ENCODE measurements around the gene KIF20B. TPM values are rescaled to one million over a fixed set of nuclear protein-coding genes. Genes with fewer than 3 reads are reported as not detected.

KIF20B gene
- total and polyA plus RNA-seq, 4 donors = 0.91 to 12.9 (median 1.3) TPM

DNA sequence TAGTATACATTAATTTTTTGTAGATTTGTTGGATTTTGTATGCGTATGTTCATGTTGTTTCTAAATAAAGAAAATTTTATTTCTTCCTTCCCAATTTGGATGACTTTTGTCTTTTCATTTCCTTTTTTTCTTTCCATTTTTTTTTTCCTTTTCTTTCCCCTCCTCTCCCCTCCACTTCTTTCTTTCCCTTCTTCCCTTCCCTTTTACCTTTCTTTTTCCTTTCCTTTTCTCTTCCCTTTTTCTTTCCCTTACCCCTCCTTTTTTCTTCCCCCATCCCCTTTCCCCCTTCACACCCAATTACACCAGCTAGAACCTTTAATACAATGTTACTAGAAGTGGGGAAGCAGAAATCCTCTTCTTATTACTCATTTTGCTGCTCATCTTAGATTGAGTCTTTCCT lies 6.0 kb downstream of the KIF20B start:
- WGBS = 83% methylated on average over 1 of the region's 1 CpG
- no peaks in the 10 kb centered on the region for H3K9me3 ChIP-seq (ENCODE audit: control insufficient read depth in 4 of 4, low read length in 3 of 4)
- peaks cover 0 to 2% (median 0%) of the 10 kb centered on the region in 4 donors for H3K4me1 ChIP-seq (ENCODE audit: control insufficient read depth in 4 of 4, insufficient read depth in 4 of 4, low read length in 3 of 4)
- no peaks in the 10 kb centered on the region for H3K27me3 ChIP-seq (ENCODE audit: control insufficient read depth in 4 of 4, insufficient read depth in 4 of 4, low read length in 3 of 4)
- no peak overlapping the region for H3K4me3 ChIP-seq (ENCODE audit: low read depth in 1 of 3, low read length in 3 of 3)
- DNase-seq (ENCODE audit: low spot score) = no peak
- H3K27ac ChIP-seq (ENCODE audit: low read depth in 1 of 2, low read length in 2 of 2) = no peak overlapping the region
- no peak for TF ChIP-seq RXRA (IDR thresholded peaks at IDR 0.05)
- TF ChIP-seq FOXA1 (IDR thresholded peaks at IDR 0.05) = no peak
- TF ChIP-seq, protein P1, sequence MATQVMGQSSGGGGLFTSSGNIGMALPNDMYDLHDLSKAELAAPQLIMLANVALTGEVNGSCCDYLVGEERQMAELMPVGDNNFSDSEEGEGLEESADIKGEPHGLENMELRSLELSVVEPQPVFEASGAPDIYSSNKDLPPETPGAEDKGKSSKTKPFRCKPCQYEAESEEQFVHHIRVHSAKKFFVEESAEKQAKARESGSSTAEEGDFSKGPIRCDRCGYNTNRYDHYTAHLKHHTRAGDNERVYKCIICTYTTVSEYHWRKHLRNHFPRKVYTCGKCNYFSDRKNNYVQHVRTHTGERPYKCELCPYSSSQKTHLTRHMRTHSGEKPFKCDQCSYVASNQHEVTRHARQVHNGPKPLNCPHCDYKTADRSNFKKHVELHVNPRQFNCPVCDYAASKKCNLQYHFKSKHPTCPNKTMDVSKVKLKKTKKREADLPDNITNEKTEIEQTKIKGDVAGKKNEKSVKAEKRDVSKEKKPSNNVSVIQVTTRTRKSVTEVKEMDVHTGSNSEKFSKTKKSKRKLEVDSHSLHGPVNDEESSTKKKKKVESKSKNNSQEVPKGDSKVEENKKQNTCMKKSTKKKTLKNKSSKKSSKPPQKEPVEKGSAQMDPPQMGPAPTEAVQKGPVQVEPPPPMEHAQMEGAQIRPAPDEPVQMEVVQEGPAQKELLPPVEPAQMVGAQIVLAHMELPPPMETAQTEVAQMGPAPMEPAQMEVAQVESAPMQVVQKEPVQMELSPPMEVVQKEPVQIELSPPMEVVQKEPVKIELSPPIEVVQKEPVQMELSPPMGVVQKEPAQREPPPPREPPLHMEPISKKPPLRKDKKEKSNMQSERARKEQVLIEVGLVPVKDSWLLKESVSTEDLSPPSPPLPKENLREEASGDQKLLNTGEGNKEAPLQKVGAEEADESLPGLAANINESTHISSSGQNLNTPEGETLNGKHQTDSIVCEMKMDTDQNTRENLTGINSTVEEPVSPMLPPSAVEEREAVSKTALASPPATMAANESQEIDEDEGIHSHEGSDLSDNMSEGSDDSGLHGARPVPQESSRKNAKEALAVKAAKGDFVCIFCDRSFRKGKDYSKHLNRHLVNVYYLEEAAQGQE (IDR thresholded peaks at IDR 0.05) = no peak
- no peak for TF ChIP-seq EGR1 (IDR thresholded peaks at IDR 0.05; ENCODE audit: low read depth in 2 of 2)
- TF ChIP-seq, protein P2, sequence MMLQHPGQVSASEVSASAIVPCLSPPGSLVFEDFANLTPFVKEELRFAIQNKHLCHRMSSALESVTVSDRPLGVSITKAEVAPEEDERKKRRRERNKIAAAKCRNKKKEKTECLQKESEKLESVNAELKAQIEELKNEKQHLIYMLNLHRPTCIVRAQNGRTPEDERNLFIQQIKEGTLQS (IDR thresholded peaks at IDR 0.05) = no peak
- no peak for TF ChIP-seq JUND (IDR thresholded peaks at IDR 0.05)
- no peak for TF ChIP-seq HNF4G (IDR thresholded peaks at IDR 0.05)
- TF ChIP-seq NR2F2 (IDR thresholded peaks at IDR 0.05) = no peak
- TF ChIP-seq SP1 (IDR thresholded peaks at IDR 0.05) = no peak
- TF ChIP-seq TAF1 (conservative IDR thresholded peaks at IDR 0.05) = no peak
- no peak for TF ChIP-seq RAD21 (IDR thresholded peaks at IDR 0.05)
- TF ChIP-seq, protein P3, sequence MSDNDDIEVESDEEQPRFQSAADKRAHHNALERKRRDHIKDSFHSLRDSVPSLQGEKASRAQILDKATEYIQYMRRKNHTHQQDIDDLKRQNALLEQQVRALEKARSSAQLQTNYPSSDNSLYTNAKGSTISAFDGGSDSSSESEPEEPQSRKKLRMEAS (IDR thresholded peaks at IDR 0.05) = no peak
- H3K36me3 ChIP-seq (ENCODE audit: control insufficient read depth in 4 of 4, insufficient read depth in 3 of 4, low read depth in 1 of 4, low read length in 3 of 4) = no peaks in the 10 kb centered on the region
- no peak overlapping the region for H3K9ac ChIP-seq (ENCODE audit: low read depth in 1 of 2, low read length in 2 of 2)

DNA sequence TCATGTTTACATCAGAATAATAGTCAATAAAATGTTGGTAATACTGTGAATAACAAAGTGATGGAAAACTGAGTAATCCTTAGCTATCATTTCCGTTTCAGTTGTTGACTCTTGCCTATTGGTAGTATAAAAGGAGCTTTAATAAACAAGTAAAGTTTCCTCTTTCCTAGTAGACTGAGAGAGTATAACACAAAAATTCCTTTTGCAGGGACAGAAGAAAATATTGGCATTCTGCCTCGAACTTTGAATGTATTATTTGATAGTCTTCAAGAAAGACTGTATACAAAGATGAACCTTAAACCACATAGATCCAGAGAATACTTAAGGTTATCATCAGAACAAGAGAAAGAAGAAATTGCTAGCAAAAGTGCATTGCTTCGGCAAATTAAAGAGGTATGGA lies 9.4 kb downstream of the KIF20B start:
- Histone ChIP-seq H3K9ac (ENCODE audit: low read depth in 1 of 2, low read length in 2 of 2) (no peak overlapping the region), H3K9me3 (ENCODE audit: control insufficient read depth in 4 of 4, low read length in 3 of 4) (no peaks in the 10 kb centered on the region), H3K27me3 (ENCODE audit: control insufficient read depth in 4 of 4, insufficient read depth in 4 of 4, low read length in 3 of 4) (no peaks in the 10 kb centered on the region), H3K4me1 (ENCODE audit: control insufficient read depth in 4 of 4, insufficient read depth in 4 of 4, low read length in 3 of 4) (no peaks in the 10 kb centered on the region), H3K4me3 (ENCODE audit: low read depth in 1 of 3, low read length in 3 of 3) (no peak overlapping the region), H3K27ac (ENCODE audit: low read depth in 1 of 2, low read length in 2 of 2) (no peak overlapping the region), H3K36me3 (ENCODE audit: control insufficient read depth in 4 of 4, insufficient read depth in 3 of 4, low read depth in 1 of 4, low read length in 3 of 4) (no peaks in the 10 kb centered on the region)
- WGBS = 90% methylated on average over 3 of the region's 3 CpGs
- TF ChIP-seq, protein P2 (IDR thresholded peaks at IDR 0.05) = no peak
- no peak for TF ChIP-seq YY1 (IDR thresholded peaks at IDR 0.05)
- TF ChIP-seq GABPA (IDR thresholded peaks at IDR 0.05 in 1 of 2, conservative IDR thresholded peaks at IDR 0.05 in 1 of 2) = no peak
- no peak for TF ChIP-seq EGR1 (IDR thresholded peaks at IDR 0.05; ENCODE audit: low read depth in 2 of 2)
- TF ChIP-seq, protein P3 (IDR thresholded peaks at IDR 0.05) = no peak
- TF ChIP-seq, protein P4, sequence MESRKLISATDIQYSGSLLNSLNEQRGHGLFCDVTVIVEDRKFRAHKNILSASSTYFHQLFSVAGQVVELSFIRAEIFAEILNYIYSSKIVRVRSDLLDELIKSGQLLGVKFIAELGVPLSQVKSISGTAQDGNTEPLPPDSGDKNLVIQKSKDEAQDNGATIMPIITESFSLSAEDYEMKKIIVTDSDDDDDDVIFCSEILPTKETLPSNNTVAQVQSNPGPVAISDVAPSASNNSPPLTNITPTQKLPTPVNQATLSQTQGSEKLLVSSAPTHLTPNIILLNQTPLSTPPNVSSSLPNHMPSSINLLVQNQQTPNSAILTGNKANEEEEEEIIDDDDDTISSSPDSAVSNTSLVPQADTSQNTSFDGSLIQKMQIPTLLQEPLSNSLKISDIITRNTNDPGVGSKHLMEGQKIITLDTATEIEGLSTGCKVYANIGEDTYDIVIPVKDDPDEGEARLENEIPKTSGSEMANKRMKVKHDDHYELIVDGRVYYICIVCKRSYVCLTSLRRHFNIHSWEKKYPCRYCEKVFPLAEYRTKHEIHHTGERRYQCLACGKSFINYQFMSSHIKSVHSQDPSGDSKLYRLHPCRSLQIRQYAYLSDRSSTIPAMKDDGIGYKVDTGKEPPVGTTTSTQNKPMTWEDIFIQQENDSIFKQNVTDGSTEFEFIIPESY (IDR thresholded peaks at IDR 0.05) = no peak
- TF ChIP-seq FOXA2 (IDR thresholded peaks at IDR 0.05) = no peak
- no peak for TF ChIP-seq RAD21 (IDR thresholded peaks at IDR 0.05)
- TF ChIP-seq HNF4G (IDR thresholded peaks at IDR 0.05) = no peak
- no peak for TF ChIP-seq NR2F2 (IDR thresholded peaks at IDR 0.05)
- no peak for TF ChIP-seq SP1 (IDR thresholded peaks at IDR 0.05)
- TF ChIP-seq FOXA1 (IDR thresholded peaks at IDR 0.05) = no peak
- TF ChIP-seq, protein P5, sequence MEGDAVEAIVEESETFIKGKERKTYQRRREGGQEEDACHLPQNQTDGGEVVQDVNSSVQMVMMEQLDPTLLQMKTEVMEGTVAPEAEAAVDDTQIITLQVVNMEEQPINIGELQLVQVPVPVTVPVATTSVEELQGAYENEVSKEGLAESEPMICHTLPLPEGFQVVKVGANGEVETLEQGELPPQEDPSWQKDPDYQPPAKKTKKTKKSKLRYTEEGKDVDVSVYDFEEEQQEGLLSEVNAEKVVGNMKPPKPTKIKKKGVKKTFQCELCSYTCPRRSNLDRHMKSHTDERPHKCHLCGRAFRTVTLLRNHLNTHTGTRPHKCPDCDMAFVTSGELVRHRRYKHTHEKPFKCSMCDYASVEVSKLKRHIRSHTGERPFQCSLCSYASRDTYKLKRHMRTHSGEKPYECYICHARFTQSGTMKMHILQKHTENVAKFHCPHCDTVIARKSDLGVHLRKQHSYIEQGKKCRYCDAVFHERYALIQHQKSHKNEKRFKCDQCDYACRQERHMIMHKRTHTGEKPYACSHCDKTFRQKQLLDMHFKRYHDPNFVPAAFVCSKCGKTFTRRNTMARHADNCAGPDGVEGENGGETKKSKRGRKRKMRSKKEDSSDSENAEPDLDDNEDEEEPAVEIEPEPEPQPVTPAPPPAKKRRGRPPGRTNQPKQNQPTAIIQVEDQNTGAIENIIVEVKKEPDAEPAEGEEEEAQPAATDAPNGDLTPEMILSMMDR (IDR thresholded peaks at IDR 0.05; ENCODE audit: low read depth, low read length, missing input control) = no peak
- TF ChIP-seq HNF4A (conservative IDR thresholded peaks at IDR 0.05) = no peak
- TF ChIP-seq RXRA (IDR thresholded peaks at IDR 0.05) = no peak
- TF ChIP-seq JUND (IDR thresholded peaks at IDR 0.05) = no peak
- no peak for TF ChIP-seq TAF1 (conservative IDR thresholded peaks at IDR 0.05)
- DNase-seq (ENCODE audit: low spot score) = no peak

Measured in liver (tissue), 9 donors.